Keratinocyte (primary cell): ENCODE measurements around the gene TSHZ2. TPM values are rescaled to one million over a fixed set of nuclear protein-coding genes. Genes with fewer than 3 reads are reported as not detected.
A peak's percentile ranks its signal among the peaks of the same experiment; 100 is the strongest.

Experiments
- DNase-seq: peaks from one replicate; pipeline ENCODE4 v3.0.0-alpha.2; 2011; ENCODE audit warnings: low read depth, missing footprints, low spot score
- FAIRE-seq: peaks from 2 replicates; lab custom pipeline; 2011; peaks lifted over from hg19 to GRCh38; lab: Jason Lieb, UNC
- H2AFZ ChIP-seq: 2 replicates; pipeline ENCODE4 v1.6.0; 2012; ENCODE audit warnings: low read length, control low read depth, inconsistent platforms; ENCODE audit not compliant: control insufficient read depth
- H3K27ac ChIP-seq: 2 replicates; pipeline ENCODE4 v1.5.1; 2011; ENCODE audit warnings: low read length; ENCODE audit not compliant: control insufficient read depth, insufficient read depth
- H3K27me3 ChIP-seq: 3 replicates; pipeline ENCODE4 v1.6.0; 2011; ENCODE audit warnings: low read length; ENCODE audit not compliant: control insufficient read depth, insufficient read depth; ENCODE audit errors: extremely low read depth
- H3K36me3 ChIP-seq, 2 experiments: 2 replicates in 1 of 2; 3 replicates in 1 of 2; pipeline ENCODE4 v1.5.1; 2011; ENCODE audit warnings: low read length in 2 of 2, mild to moderate bottlenecking in 1 of 2; ENCODE audit not compliant: control insufficient read depth in 2 of 2, insufficient read depth in 2 of 2; ENCODE audit errors: extremely low read depth in 1 of 2
- H3K4me1 ChIP-seq: 3 replicates; pipeline ENCODE4 v1.5.1; 2011; ENCODE audit warnings: low read length; ENCODE audit not compliant: control insufficient read depth, insufficient read depth; ENCODE audit errors: extremely low read depth
- H3K4me2 ChIP-seq: 3 replicates; pipeline ENCODE4 v1.6.0; 2011; ENCODE audit warnings: low read depth, low read length; ENCODE audit not compliant: control insufficient read depth, insufficient read depth; ENCODE audit errors: extremely low read depth
- H3K4me3 ChIP-seq, 3 experiments: fragments of 200-600 bp in 1 of 3; sonication (generic) in 1 of 3; 2 replicates in 2 of 3; 3 replicates in 1 of 3; pipeline ENCODE4 v1.5.1; 2011 to 2016; ENCODE audit warnings: low read length in 3 of 3, mild to moderate bottlenecking in 3 of 3, control low read depth in 2 of 3, inconsistent platforms in 1 of 3, low read depth in 1 of 3, mixed read lengths in 1 of 3, mixed run types in 1 of 3, moderate library complexity in 1 of 3; ENCODE audit not compliant: control insufficient read depth in 2 of 3, insufficient read depth in 2 of 3; ENCODE audit errors: extremely low read depth in 1 of 3
- H3K79me2 ChIP-seq: 2 replicates; pipeline ENCODE4 v1.6.0; 2012; ENCODE audit warnings: low read length; ENCODE audit not compliant: control insufficient read depth, insufficient read depth
- H3K9ac ChIP-seq: 3 replicates; pipeline ENCODE4 v1.6.0; 2011; ENCODE audit warnings: low read length; ENCODE audit not compliant: control insufficient read depth, insufficient read depth; ENCODE audit errors: extremely low read depth
- H3K9me1 ChIP-seq: 3 replicates; pipeline ENCODE4 v1.6.0; 2011; ENCODE audit warnings: low read length; ENCODE audit not compliant: control insufficient read depth, insufficient read depth; ENCODE audit errors: extremely low read depth
- H3K9me3 ChIP-seq: 2 replicates; pipeline ENCODE4 v1.5.1; 2012; ENCODE audit warnings: low read depth, low read length; ENCODE audit not compliant: control insufficient read depth
- H4K20me1 ChIP-seq: 3 replicates; pipeline ENCODE4 v1.6.0; 2011; ENCODE audit warnings: low read length; ENCODE audit not compliant: control insufficient read depth, insufficient read depth; ENCODE audit errors: extremely low read depth
- EZH2 ChIP-seq: IDR thresholded peaks from one replicate; pipeline ENCODE4 v1.6.1; 2012; ENCODE audit warnings: inconsistent platforms, mild to moderate bottlenecking, low read length, moderate library complexity
- dilution Hi-C: fragments of 300-500 bp; cut with MboI; formaldehyde crosslinking; loops from one replicate; pipeline ENCODE4 v1.7.0; 2020; ENCODE audit warnings: low sequenced_read_pairs; ENCODE audit not compliant: extremely low pct_ligation_motif_present
- polyA plus RNA-seq, 5 experiments: library from polyadenylated mRNA; depleted of rRNA in 3 of 5; stranded (reverse) in 3 of 5; stranded (forward) in 1 of 5; unstranded in 1 of 5; fragments of >200 nt; gene quantifications; 1 replicate in 1 of 5; 2 replicates in 3 of 5; 3 replicates in 1 of 5; pipeline versions ENCODE4 v1.2.1 to v1.2.3, GENCODE V29; 2011 to 2012; ENCODE audit warnings: missing spikeins in 2 of 5, low read depth in 1 of 5, low replicate concordance in 1 of 5
- TF ChIP-seq, protein P1 (sequence below), 3 experiments: IDR thresholded peaks in 1 of 3; conservative IDR thresholded peaks in 1 of 3; optimal IDR thresholded peaks in 1 of 3; 2 replicates in 2 of 3; 3 replicates in 1 of 3; pipeline versions ENCODE3 to v1.5.1; 2011; ENCODE audit warnings: low read length in 3 of 3, mild to moderate bottlenecking in 3 of 3, moderate library complexity in 2 of 3, control low read depth in 1 of 3, inconsistent platforms in 1 of 3; ENCODE audit not compliant: insufficient read depth in 2 of 3; ENCODE audit errors: extremely low read depth in 1 of 3

Gene TSHZ2
- polyA plus RNA-seq, 1 donor (not counting 4 experiments of a cell fraction or from before 2014, with no cell fraction given): 1.1 TPM

DNA sequence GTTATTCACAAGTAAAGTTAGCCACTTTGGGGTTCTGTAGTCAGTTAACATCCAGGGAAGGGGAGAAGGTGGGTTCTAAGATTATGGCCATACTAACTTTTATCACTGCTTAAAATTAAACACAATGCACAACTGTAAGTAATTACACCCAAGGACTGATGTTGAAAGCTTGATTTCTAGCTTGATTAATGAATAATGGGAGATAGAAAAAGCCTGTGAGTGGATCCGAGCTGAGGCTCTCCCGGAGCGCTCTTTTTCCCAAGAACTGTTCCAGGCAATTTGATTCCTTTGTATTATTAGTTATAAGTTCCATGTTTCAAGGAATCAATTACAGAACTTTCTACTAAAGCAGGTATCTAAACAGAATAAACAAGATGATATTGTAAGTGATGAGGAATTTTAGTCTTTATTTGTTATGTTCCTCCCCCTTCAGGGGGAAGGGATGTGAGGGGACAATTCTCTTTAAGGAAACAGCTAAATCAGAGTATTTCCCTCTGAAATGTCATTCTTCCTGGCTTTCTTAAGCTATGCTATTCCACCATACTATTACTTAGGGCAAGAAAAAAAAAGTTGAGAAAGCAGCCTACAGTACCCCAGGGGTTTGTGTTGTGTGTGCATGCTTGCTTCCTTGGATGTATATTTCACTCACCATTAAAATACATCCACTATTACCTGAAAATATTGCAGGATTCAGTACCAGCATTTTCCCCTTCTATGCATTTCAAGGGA is 3.8 kb downstream of the TSHZ2 start:
- no peaks in the 10 kb centered on the region for H3K9me1 ChIP-seq
- no peak overlapping the region for H3K9ac ChIP-seq
- FAIRE-seq (no peak), DNase-seq (no peak)
- dilution Hi-C loops: no loop called here
- H3K4me2 ChIP-seq: no peak overlapping the region
- H3K79me2 ChIP-seq: no peaks in the 10 kb centered on the region
- H4K20me1 ChIP-seq: no peaks in the 10 kb centered on the region
- peaks cover 21% of the 10 kb centered on the region for H3K4me1 ChIP-seq
- no peak overlapping the region for H3K4me3 ChIP-seq
- no peaks in the 10 kb centered on the region for H3K36me3 ChIP-seq
- H2AFZ ChIP-seq: no peak overlapping the region
- TF ChIP-seq, protein P1, sequence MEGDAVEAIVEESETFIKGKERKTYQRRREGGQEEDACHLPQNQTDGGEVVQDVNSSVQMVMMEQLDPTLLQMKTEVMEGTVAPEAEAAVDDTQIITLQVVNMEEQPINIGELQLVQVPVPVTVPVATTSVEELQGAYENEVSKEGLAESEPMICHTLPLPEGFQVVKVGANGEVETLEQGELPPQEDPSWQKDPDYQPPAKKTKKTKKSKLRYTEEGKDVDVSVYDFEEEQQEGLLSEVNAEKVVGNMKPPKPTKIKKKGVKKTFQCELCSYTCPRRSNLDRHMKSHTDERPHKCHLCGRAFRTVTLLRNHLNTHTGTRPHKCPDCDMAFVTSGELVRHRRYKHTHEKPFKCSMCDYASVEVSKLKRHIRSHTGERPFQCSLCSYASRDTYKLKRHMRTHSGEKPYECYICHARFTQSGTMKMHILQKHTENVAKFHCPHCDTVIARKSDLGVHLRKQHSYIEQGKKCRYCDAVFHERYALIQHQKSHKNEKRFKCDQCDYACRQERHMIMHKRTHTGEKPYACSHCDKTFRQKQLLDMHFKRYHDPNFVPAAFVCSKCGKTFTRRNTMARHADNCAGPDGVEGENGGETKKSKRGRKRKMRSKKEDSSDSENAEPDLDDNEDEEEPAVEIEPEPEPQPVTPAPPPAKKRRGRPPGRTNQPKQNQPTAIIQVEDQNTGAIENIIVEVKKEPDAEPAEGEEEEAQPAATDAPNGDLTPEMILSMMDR (optimal IDR thresholded peaks at IDR 0.05 in 1 of 3, IDR thresholded peaks at IDR 0.05 in 1 of 3, conservative IDR thresholded peaks at IDR 0.05 in 1 of 3; ENCODE audit: extremely low read depth in 1 of 3, insufficient read depth in 2 of 3, low read length in 3 of 3): no peak
- no peak for TF ChIP-seq EZH2
- no peaks in the 10 kb centered on the region for H3K9me3 ChIP-seq
- no peaks in the 10 kb centered on the region for H3K27me3 ChIP-seq
- H3K27ac ChIP-seq: no peak overlapping the region

- H4K20me1 ChIP-seq: no peaks in the 10 kb centered on the region
- H3K27me3 ChIP-seq: no peaks in the 10 kb centered on the region
- no peak overlapping the region for H2AFZ ChIP-seq
- H3K9me1 ChIP-seq: no peaks in the 10 kb centered on the region
- no peaks in the 10 kb centered on the region for H3K36me3 ChIP-seq
- no peaks in the 10 kb centered on the region for H3K9me3 ChIP-seq
- no peak overlapping the region for H3K9ac ChIP-seq
- H3K4me2 ChIP-seq: no peak overlapping the region
- DNase-seq: no peak
- no peaks in the 10 kb centered on the region for H3K79me2 ChIP-seq
- no peak overlapping the region for H3K27ac ChIP-seq
- H3K4me1 ChIP-seq: peaks cover 19% of the 10 kb centered on the region
- TF ChIP-seq, protein P1 (optimal IDR thresholded peaks at IDR 0.05 in 1 of 3, IDR thresholded peaks at IDR 0.05 in 1 of 3, conservative IDR thresholded peaks at IDR 0.05 in 1 of 3; ENCODE audit: extremely low read depth in 1 of 3, insufficient read depth in 2 of 3, low read length in 3 of 3): no peak
- TF ChIP-seq EZH2: no peak
- dilution Hi-C loops: no loop called here
- peak; percentile 56 for FAIRE-seq
- H3K4me3 ChIP-seq: no peak overlapping the region
These were observed 6.7 kb downstream of the TSHZ2 start for GRCh38 chr20:52978851-52979250.
